Omental fat pad (tissue), 4 donors: ENCODE measurements around the gene SLC39A11. TPM values are rescaled to one million over a fixed set of nuclear protein-coding genes. Genes with fewer than 3 reads are reported as not detected.

Experiments used
- ATAC-seq: fragments of 150-250 bp; one replicate; pipeline ENCODE4 v1.9.1; 2016; ENCODE audit warnings: mild to moderate bottlenecking, moderate library complexity; ENCODE audit not compliant: low FRiP score
- DNase-seq: peaks from one replicate; pipeline ENCODE4 v3.0.0-alpha.2; 2019; ENCODE audit warnings: low spot score
- CTCF ChIP-seq, 3 donors: fragments of 450-650 bp; IDR thresholded peaks; one replicate each; pipeline ENCODE4 v1.5.1; 2016 to 2017; ENCODE audit warnings: antibody characterized with exemption in 3 of 3, mild to moderate bottlenecking in 3 of 3, moderate library complexity in 2 of 3
- total RNA-seq, 4 donors: library from RNA; depleted of rRNA; stranded (reverse); fragments of >200 nt; gene quantifications; one replicate each; pipeline ENCODE4 v1.1.0, GENCODE V29; 2016

The SLC39A11 gene
- total RNA-seq, 4 donors from 2014 or later = 18.8 to 42.4 (median 31.3) TPM

- no peak for ATAC-seq
- DNase-seq = no peak
- TF ChIP-seq CTCF (IDR thresholded peaks at IDR 0.05) = no peak
Observed at GRCh38 chr17:73058022-73058421, 34.5 kb downstream of the SLC39A11 start.

- no peak for TF ChIP-seq CTCF (IDR thresholded peaks at IDR 0.05)
- no peak for DNase-seq
- ATAC-seq = no peak
Observed at GRCh38 chr17:73057196-73057595, 35.3 kb downstream of the SLC39A11 start.

GRCh38 chr17:73052923-73053322 is 39.6 kb downstream of the SLC39A11 start:
- DNase-seq (no peak), ATAC-seq (no peak)
- no peak for TF ChIP-seq CTCF (IDR thresholded peaks at IDR 0.05)

- TF ChIP-seq CTCF (IDR thresholded peaks at IDR 0.05) = no peak
- ATAC-seq (no peak), DNase-seq (no peak)
Observed at GRCh38 chr17:73050797-73051196, 41.7 kb downstream of the SLC39A11 start.

GRCh38 chr17:73048170-73048569 is 44.3 kb downstream of the SLC39A11 start:
- DNase-seq (no peak), ATAC-seq (no peak)
- TF ChIP-seq CTCF (IDR thresholded peaks at IDR 0.05) = no peak

- ATAC-seq = no peak
- TF ChIP-seq CTCF (IDR thresholded peaks at IDR 0.05) = no peak
- no peak for DNase-seq
Observed at GRCh38 chr17:73045724-73046123, 46.8 kb downstream of the SLC39A11 start.

GRCh38 chr17:73043686-73044581 is 48.6 kb downstream of the SLC39A11 start:
- ATAC-seq (no peak), DNase-seq (no peak)
- no peak for TF ChIP-seq CTCF (IDR thresholded peaks at IDR 0.05)
